Stimulated activated CD4-positive, alpha-beta T cell treated with anti-CD3 and anti-CD28 coated beads, Interleukin-12 subunit alpha, Interleukin-12 subunit beta, amount 100 ng/mL, for 48 hours (primary cell): ENCODE measurements around the gene CCP110.

Experiments used
- DNase-seq, 3 donors: peaks; one replicate each; pipeline ENCODE4 v3.0.0-alpha.2; 2020; ENCODE audit warnings: low read depth in 2 of 3, low spot score in 1 of 3

The CCP110 gene

DNA sequence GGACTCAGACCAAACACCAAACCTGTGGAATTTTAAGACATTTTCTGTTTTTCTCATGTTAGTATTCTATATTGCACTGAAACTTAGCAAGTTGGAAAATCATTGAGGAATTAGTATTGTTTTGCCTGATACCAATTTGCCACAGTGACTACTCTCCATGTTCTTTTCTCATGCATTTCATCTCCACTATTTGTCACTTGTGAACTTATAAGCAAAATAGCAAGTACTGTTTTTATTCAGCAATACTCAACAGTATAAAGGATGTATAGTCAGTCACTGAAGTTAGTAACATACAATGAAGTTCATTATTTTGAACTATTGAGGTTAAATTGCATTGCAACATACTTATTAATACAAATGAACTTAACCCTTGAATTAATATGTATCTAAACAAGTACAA, 25.9 kb downstream of the CCP110 start:
- DNase-seq = no peak

DNA sequence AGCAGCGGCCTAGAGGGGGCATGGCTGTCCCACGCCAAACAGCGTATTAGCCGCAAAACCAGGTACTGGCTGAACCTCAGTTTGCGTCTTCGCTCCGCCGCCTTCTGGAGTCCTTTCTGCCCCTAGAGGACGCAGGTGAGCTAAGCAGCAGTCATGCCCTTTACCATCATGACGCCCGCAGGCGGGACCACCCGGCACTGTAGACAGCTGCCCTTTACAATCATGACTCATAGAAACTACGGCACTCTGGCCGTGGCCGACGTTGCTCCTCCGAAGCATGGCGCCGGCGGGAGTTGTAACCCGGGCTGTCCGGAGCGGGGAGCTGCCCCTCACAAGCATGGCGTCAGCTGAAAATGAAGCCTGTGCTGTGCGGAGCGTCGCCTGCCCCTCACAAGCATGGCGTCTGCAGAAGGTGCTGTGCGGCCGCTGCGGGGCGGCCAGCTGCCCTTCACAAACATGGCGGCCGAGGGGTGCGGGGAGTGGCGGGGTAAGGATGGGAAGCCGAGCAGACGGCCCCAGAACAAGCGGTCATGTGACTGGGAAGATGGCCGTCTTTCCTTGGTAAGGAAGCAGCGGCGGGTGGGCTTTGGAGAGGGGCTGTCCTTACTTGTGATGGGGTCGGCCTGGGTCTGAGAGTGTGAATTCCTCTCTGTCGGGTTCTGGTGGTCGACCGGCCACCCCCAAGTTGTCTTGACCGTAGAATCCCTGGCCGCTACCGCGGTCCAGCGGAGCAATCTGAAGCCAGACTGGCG, 31.6 kb downstream of the CCP110 start, which contains the start of gene VPS35L:
VPS35L (plus strand) TSS at position 518 of the 752 bp plus-strand sequence; CDS start at position 545, 27 bp downstream.
- peak; percentile 93 to 95 (median 93) for DNase-seq

- peak; percentile 8 to 19 (median 15) for DNase-seq
These were observed 32.4 kb downstream of the CCP110 start for GRCh38 chr16:19555938-19556771.

DNA sequence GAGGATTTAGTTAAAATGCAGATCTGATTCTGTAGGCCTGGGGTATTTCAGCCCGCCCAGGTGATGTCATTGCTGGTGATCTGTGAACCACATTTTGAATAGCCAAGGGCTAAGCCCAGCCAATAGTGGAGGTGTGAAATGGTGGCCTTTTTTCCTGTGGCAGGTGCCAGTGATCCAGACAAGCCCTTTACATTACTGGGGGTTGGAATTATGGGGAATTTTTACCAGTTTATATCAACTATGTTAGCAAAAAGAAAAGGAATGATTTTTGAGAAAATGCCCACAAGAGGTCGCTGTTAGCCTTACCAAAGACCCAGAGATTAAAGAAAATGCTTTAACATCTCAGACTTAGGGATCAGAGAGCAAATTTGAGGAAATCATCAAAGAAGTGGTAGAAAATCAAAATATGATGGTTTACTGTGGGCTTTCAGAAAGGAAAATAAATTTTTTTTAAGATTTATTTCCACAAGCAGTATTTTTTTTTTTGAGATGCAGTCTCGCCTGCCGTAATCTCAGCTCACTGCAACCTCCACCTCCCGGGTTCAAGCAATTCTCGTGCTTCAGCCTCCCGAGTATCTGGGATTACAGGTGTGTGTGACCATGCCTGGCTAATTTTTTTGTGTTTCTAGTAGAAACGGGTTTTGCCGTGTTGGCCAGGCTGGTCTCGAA, 35.6 kb downstream of the CCP110 start:
- DNase-seq = peak in 1 of 3 donors; percentile 46

- DNase-seq = no peak
These were observed 36.3 kb downstream of the CCP110 start for GRCh38 chr16:19560078-19560477.

DNA sequence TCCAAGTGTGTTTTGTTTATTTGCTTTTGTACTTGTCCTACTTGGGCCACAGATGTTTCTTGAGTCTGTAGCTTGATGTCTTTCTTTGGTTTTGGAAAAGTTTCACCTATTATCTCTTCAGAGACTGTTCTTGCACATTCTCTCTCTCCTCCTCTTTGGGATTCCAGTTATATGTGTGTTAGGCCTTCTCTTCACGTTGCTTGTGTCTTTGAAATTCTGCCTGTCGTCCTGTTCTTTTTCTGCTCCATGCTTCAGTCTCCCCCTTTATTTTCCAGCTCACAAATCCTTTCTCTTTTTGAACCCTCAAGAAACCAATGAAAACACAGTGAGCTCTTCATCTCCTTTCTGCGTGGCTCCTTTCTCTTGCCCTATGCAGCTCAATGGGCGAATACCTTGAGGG, 39.6 kb downstream of the CCP110 start:
- DNase-seq = no peak

DNA sequence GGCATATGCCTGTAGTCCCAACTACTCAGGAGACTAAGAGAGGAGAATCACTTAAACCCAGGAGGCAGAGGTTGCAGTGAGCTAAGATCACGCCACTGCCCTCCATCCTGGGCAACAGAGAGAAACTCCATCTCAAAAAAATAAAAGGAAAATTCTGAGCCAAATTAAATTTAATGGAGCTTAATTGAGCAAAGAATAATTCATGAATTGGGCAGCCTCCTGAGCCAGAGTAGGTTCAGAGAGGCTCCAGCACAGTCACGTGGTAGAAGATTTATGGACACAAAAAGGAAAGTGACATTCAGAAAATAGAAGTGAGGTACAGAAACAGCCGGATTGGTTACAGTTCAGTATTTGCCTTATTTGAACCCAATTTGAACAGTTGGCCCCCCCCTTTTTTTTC, 42.6 kb downstream of the CCP110 start:
- DNase-seq = no peak

DNA sequence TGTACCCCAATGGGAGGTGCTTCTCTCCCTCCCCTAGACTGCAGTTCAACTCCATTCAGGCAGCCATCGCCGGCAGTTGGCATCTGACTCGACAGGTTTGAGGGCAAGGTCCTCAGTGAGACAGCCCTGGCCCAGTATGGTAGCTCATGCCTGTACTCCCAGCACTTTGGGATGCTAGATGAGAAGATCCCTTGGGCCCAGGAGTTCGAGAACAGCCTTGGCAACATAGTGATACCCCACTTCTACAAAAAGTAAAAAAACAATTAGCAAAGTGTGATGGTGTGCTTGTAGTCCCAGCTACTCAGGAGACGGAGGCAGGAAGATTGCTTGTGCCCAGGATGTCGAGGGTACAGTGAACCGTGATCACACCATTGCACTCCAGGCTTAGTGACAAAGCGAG, 43.8 kb downstream of the CCP110 start:
- no peak for DNase-seq

DNA sequence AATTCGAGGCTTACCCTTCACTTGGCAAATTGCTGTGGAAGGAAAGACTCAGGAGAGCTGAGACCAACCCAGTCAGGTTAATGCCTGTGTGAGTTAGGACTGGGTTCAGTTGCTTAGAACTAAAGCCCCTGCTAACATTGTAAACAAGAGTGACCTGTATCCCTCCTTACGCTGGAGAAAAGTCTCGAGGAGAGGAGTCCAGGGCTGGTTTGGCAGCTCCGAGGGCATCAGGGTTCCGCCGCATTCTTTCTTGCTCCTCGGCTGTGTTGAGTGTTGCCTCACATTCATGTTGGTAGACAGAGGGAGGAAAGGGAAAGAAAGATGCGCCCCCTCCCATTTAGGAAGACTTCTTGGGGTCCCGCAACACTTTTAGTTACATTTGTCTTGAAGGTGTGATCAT, 50.3 kb downstream of the CCP110 start:
- DNase-seq = no peak

GRCh38 chr16:19574615-19575014, 50.9 kb downstream of the CCP110 start:
- no peak for DNase-seq

DNA sequence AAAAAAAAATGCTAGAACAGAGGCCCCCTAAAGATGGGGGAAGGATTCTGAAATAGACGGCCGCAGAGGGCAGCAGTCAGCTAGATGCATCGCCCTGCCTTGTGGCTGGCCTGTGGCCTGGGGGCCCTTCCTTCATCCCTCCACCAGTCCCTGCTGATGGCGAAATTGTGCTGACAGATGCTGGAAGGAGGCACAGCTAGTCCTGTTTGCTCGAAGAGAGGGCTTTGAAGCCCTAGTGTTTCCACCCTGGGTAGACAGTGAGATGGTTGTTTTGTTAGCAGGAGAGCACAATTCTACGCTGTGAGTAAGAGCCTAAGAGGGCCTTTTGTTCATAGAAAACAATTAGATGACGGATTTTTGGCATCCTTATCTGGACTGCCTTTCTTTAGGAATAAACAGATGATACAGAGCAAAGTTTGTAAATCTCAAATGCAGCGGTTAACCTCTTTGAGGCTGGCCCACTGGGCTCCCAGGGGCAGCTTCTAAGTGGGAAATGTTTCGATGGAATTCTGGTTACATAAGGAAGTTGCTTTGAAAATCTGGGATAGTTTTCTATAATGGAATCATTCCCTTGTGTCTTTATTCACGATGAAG, 54.7 kb downstream of the CCP110 start:
- DNase-seq = no peak

GRCh38 chr16:19582050-19582831, 58.5 kb downstream of the CCP110 start:
- DNase-seq = no peak

DNA sequence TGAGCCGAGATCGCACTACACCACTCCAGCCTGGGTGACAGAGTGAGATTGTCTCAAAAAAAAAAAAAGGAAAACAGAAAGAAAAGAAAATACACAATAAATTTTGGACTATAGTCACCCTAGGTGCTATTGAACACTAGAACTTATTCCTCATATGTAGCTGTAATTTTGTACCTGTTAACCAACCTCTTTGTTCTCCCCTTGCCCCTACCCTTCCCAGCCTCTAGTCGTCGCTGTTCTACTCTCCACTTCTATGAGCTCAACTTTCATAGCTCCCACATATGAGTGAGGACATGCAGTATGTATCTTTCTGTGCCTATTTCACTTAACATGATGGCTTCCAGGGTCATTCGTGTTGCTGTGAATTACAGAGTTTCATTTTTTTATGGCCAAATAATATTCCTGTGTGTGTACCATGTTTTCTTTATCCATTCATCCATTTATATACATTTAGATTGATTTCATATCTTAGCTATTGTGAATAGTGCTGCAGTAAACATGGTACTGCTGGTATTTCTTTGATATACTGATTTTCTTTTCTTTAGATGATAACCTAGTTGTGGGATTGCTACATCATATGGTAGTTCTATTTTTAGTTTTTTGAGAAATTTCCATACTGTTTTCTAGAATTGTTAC, 60.0 kb downstream of the CCP110 start:
- peak in 2 of 3 donors; percentile 9 to 10 for DNase-seq

- DNase-seq = no peak
These were observed 64.9 kb downstream of the CCP110 start for GRCh38 chr16:19588661-19589060.

DNA sequence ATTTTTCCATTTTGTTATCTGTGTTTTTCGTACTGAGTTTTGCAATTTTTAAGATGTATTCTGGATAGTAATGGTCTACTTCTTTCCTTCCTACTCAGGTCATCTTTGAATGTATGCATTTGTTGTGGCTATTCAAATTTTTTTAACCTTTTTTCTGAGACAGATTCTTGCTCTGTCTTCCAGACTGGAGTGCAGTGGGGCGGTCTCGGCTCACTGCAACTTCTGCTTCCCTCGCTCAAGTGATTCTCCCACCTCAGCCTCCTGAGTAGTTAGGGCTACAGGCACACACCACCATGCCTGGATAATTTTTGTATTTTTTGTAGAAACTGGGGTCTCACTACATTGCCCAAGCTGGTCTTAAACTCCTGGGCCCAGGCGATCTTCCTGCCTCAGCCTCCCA, 65.4 kb downstream of the CCP110 start:
- DNase-seq = no peak

- no peak for DNase-seq
These were observed 66.1 kb downstream of the CCP110 start for GRCh38 chr16:19589771-19590302.

DNA sequence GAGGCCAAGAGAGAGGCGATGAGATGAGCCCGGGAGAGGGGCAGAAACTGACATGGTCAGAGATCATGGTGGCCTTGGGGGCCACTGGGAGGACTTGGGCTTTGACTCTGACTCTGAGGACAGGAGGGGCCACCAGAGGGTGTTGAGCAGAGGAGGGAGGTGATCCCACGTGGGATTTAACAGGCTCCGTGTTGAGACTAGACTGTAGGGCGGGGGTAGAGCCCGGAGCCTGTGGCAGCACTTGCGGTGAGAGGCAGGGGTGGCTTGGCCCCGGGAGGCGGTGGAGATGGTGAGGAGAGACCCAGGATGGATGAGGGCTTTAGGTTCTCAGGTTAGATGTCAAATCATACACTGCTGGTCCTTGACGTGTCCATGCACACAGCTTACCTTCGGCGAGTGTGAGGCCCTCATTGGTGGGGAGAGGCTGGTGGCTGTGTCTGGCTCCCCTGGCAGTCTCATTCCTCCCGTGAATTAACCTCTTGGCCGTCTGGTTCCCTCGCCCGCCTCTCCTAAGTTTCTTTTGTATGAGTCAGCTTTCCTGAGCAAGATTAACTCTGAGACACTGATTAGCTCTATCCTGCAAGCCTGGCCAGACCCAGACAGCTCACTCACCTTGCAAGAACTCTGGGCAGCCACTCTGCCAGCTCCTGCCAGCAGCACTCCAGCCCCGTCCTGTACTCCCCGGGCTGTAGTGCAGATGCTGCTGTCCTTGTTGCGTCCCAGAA, 71.5 kb downstream of the CCP110 start:
- no peak for DNase-seq

GRCh38 chr16:19598805-19599510, 75.2 kb downstream of the CCP110 start:
- no peak for DNase-seq
